Activated B cell treated with CpG ODN at 0.5 μM for 24 hours (primary cell): ENCODE results near the gene LUC7L. TPM values are rescaled to one million over a fixed set of nuclear protein-coding genes. Genes with fewer than 3 reads are reported as not detected.
"Not testable (repeated sequence)": the region's sequence is repeated elsewhere in the genome, so short reads cannot be mapped to it uniquely, and the experiment has no call there.

Experiments
- ATAC-seq: fragments of 200-7000 bp; cut with Tn5 transposase; one replicate; pipeline ENCODE4 v1.10.0; 2021; ENCODE audit warnings: low read depth, mild to moderate bottlenecking, moderate library complexity
- CTCF ChIA-PET: fragments of 350-600 bp; sonication (Branson Sonifier 250); formaldehyde crosslinking; loops from one replicate; lab custom pipeline; 2021; ENCODE audit warnings: antibody characterized with exemption; lab: Charles Lee
- POLR2A ChIA-PET: fragments of 350-600 bp; sonication (Branson Sonifier 250); formaldehyde crosslinking; loops from one replicate; lab custom pipeline; 2021; ENCODE audit warnings: antibody characterized with exemption; lab: Charles Lee
- DNase-seq: peaks from one replicate; pipeline ENCODE4 v3.0.0; 2022
- H3K27ac Mint-ChIP-seq: one replicate; pipeline ENCODE4 v1.8.0; 2020; ENCODE audit warnings: mixed read lengths
- H3K27me3 Mint-ChIP-seq: one replicate; pipeline ENCODE4 v1.8.0; 2021; ENCODE audit warnings: mixed read lengths
- H3K36me3 Mint-ChIP-seq: one replicate; pipeline ENCODE4 v1.8.0; 2021; ENCODE audit warnings: low read depth, mixed read lengths
- H3K4me1 Mint-ChIP-seq: one replicate; pipeline ENCODE4 v1.8.0; 2021; ENCODE audit warnings: mixed read lengths
- H3K4me3 Mint-ChIP-seq: one replicate; pipeline ENCODE4 v1.8.0; 2020; ENCODE audit warnings: mild to moderate bottlenecking, mixed read lengths
- H3K9me3 Mint-ChIP-seq: one replicate; pipeline ENCODE4 v1.8.0; 2020; ENCODE audit warnings: mixed read lengths
- intact Hi-C: fragments of 100-400 bp; cut with micrococcal nuclease; formaldehyde crosslinking; loops from one replicate; pipeline ENCODE4 v1.15.1; 2024
- total RNA-seq: library from RNA; stranded (reverse); gene quantifications from 2 replicates; pipeline ENCODE4 v1.2.3, GENCODE V29; 2022
- TF ChIP-seq, protein P1 (sequence below): fragments of 200-600 bp; IDR thresholded peaks from one replicate; pipeline ENCODE4 v1.8.0; 2022; ENCODE audit warnings: antibody characterized with exemption, mild to moderate bottlenecking

Gene LUC7L
- total RNA-seq, 1 donor from 2014 or later: 100 TPM

DNA sequence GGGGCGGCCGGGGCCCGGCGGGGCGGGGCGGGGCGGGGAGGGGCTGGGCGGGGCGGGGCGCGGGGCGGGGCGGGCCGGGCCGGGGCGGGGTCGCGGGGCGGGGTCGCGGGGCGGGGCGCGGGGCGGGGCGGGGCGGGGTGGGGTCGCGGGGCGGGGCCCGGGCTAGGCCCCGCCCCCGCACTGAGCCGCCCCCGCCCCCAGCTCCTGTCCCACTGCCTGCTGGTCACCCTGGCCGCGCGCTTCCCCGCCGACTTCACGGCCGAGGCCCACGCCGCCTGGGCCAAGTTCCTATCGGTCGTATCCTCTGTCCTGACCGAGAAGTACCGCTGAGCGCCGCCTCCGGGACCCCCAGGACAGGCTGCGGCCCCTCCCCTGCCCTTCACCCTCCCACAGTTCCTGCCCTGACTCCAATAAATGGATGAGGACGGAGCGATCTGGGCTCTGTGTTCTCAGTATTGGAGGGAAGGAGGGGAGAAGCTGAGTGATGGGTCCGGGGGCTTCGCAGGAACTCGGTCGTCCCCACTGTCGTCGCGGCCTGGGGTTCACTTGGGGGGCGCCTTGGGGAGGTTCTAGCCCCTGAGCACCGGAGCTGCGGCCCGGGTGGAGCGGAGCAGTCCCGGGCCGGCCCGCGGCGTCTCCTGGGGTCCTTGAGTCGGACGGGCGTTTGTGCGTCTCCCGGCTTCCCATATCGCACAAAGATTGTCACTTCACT lies 64.3 kb downstream of the LUC7L start:
- DNase-seq (no peak), ATAC-seq (peak; percentile 60)
- no peaks in the 10 kb centered on the region for H3K9me3 Mint-ChIP-seq
- H3K27me3 Mint-ChIP-seq: peaks cover 35% of the 10 kb centered on the region
- H3K4me3 Mint-ChIP-seq: peak overlapping the region; percentile 38
- ChIA-PET POLR2A (no interaction called here), CTCF (no interaction called here)
- no peaks in the 10 kb centered on the region for H3K36me3 Mint-ChIP-seq
- intact Hi-C loops: no loop called here
- no peak overlapping the region for H3K27ac Mint-ChIP-seq
- TF ChIP-seq, protein P1, sequence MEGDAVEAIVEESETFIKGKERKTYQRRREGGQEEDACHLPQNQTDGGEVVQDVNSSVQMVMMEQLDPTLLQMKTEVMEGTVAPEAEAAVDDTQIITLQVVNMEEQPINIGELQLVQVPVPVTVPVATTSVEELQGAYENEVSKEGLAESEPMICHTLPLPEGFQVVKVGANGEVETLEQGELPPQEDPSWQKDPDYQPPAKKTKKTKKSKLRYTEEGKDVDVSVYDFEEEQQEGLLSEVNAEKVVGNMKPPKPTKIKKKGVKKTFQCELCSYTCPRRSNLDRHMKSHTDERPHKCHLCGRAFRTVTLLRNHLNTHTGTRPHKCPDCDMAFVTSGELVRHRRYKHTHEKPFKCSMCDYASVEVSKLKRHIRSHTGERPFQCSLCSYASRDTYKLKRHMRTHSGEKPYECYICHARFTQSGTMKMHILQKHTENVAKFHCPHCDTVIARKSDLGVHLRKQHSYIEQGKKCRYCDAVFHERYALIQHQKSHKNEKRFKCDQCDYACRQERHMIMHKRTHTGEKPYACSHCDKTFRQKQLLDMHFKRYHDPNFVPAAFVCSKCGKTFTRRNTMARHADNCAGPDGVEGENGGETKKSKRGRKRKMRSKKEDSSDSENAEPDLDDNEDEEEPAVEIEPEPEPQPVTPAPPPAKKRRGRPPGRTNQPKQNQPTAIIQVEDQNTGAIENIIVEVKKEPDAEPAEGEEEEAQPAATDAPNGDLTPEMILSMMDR: no peak
- H3K4me1 Mint-ChIP-seq: peaks cover 14% of the 10 kb centered on the region

DNA sequence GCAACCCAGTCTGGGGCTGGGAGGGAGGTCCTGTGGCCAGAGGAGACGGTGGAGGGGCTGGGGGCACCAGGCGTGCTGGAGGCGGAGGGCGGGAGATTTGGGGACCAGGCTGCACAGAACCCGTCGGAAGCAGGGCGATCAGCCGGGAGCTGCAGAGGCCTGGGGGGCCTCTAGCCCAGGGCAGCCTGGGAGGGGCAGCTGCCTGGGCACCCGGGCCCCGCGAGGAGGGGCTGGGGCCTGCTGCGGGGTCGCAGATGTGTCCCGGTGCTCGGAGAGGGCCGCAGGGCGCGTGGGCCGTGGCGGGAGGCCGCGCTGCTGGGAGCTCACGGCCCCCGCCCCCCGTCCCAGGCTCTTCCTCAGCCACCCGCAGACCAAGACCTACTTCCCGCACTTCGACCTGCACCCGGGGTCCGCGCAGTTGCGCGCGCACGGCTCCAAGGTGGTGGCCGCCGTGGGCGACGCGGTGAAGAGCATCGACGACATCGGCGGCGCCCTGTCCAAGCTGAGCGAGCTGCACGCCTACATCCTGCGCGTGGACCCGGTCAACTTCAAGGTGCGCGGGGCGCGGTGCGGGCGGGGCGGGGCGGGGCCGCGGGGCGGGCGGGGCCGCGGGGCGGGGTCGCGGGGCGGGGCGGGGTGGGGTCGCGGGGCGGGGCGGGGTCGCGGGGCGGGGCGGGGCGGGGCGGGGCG lies 65.0 kb downstream of the LUC7L start:
- H3K27ac Mint-ChIP-seq, POLR2A ChIA-PET, H3K4me3 Mint-ChIP-seq, intact Hi-C loops, CTCF ChIA-PET, H3K36me3 Mint-ChIP-seq, DNase-seq, H3K9me3 Mint-ChIP-seq: not testable (repeated sequence)
- Mint-ChIP-seq H3K27me3 (peaks cover 33% of the 10 kb centered on the region), H3K4me1 (peaks cover 14% of the 10 kb centered on the region)
- peak; percentile 53 for ATAC-seq

DNA sequence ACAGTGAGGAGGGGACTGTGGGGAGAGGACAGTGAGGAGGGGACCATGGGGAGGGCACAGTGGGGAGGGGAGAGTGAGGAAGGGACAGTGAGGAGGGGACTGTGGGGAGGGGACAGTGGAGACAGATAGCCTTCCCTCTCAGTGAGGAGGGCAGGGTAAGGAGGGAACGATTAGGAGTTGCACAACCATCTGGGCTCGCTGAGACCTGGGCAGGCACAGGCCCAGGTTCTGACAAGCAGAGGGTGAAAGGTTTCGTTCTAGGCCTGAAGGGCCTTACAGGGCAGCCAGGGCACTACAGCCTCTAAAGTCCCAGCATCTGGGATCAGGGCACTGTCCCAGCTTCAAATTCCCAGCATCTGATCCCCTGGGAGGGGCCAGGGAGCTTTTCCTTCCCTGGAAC lies 65.6 kb downstream of the LUC7L start:
- peaks cover 32% of the 10 kb centered on the region for H3K27me3 Mint-ChIP-seq
- ATAC-seq, DNase-seq, H3K36me3 Mint-ChIP-seq, H3K9me3 Mint-ChIP-seq, H3K27ac Mint-ChIP-seq, intact Hi-C loops, H3K4me3 Mint-ChIP-seq, POLR2A ChIA-PET, CTCF ChIA-PET: not testable (repeated sequence)
- peaks cover 14% of the 10 kb centered on the region for H3K4me1 Mint-ChIP-seq

DNA sequence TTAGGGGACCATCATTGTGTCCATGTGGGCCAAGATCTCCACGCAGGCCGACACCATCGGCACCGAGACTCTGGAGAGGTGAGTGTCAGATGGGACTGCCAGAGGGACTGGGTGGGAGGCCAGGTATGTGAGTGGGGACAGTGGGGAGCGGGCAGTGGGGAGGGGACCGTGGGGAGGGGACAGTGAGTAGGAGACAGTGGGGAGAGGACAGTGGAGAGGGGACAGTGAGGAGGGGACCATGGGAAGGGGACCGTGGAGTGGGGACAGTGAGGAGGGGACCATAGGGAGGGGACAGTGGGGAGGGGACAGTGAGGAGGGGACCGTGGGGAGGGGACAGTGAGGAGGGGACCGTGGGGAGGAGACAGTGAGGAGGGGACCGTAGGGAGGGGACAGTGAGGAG lies 66.1 kb downstream of the LUC7L start:
- DNase-seq, CTCF ChIA-PET, intact Hi-C loops, H3K36me3 Mint-ChIP-seq, ATAC-seq, H3K4me3 Mint-ChIP-seq, H3K9me3 Mint-ChIP-seq, H3K27ac Mint-ChIP-seq, POLR2A ChIA-PET: not testable (repeated sequence)
- Mint-ChIP-seq H3K27me3 (peaks cover 30% of the 10 kb centered on the region), H3K4me1 (peaks cover 14% of the 10 kb centered on the region)

- no peak overlapping the region for H3K27ac Mint-ChIP-seq
- ATAC-seq (no peak), DNase-seq (no peak)
- TF ChIP-seq, protein P1: no peak
- intact Hi-C loops: no loop called here
- H3K4me1 Mint-ChIP-seq: peaks cover 14% of the 10 kb centered on the region
- no peak overlapping the region for H3K4me3 Mint-ChIP-seq
- peaks cover 30% of the 10 kb centered on the region for H3K27me3 Mint-ChIP-seq
- no peaks in the 10 kb centered on the region for H3K36me3 Mint-ChIP-seq
- no peaks in the 10 kb centered on the region for H3K9me3 Mint-ChIP-seq
- ChIA-PET POLR2A (no interaction called here), CTCF (no interaction called here)
These were observed 66.8 kb downstream of the LUC7L start for GRCh38 chr16:162271-162991.

DNA sequence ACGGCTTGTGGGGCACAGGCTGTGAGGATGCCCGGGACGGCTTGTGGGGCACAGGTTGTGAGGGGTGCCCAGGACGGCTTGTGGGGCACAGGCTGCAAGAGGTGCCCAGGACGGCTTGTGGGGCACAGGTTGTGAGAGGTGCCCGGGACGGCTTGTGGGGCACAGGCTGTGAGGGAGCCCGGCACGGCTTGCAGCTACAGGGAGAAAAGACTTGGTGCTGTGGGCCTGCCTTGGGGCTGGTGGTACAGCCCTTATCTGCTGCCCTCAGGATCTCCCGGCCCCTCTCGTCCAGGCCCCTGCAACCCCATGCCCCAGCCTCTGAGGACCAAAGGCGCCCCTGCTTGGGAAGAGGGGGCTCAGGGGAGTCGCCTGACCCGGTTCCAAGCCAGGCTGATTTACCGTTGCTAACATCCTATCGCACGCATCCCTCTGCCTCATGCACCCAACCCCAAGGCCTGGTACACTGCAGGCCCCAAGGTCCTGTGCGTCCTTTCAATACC lies 68.5 kb downstream of the LUC7L start:
- DNase-seq: no peak
- intact Hi-C loops: no loop called here
- Mint-ChIP-seq H3K27me3 (peaks cover 27% of the 10 kb centered on the region), H3K27ac (no peak overlapping the region), H3K4me1 (peaks cover 8% of the 10 kb centered on the region), H3K36me3 (no peaks in the 10 kb centered on the region), H3K9me3 (no peaks in the 10 kb centered on the region), H3K4me3 (no peak overlapping the region)
- ChIA-PET CTCF (interaction anchor here (1.0 kb wide), 1 partner anchor 43 kb away, joined by 3 read pairs; no protein-coding TSS in a partner anchor), POLR2A (no interaction called here)
- no peak for ATAC-seq
- TF ChIP-seq, protein P1: no peak

DNA sequence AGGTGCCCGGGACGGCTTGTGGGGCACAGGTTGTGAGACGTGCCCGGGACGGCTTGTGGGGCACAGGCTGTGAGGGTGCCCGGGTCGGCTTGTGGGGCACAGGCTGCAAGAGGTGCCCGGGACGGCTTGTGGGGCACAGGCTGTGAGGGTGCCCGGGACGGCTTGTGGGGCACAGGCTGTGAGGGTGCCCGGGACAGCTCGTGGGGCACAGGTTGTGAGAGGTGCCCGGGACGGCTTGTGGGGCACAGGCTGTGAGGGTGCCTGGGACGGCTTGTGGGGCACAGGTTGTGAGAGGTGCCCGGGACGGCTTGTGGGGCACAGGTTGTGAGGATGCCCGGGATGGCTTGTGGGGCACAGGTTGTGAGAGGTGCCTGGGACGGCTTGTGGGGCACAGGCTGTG lies 69.0 kb downstream of the LUC7L start:
- H3K4me1 Mint-ChIP-seq, H3K4me3 Mint-ChIP-seq, ATAC-seq, intact Hi-C loops, CTCF ChIA-PET, H3K36me3 Mint-ChIP-seq, POLR2A ChIA-PET, H3K9me3 Mint-ChIP-seq, DNase-seq, H3K27ac Mint-ChIP-seq: not testable (repeated sequence)
- peaks cover 29% of the 10 kb centered on the region for H3K27me3 Mint-ChIP-seq
